ENCODE measurements around the gene SLC24A4. TPM values are rescaled to one million over a fixed set of nuclear protein-coding genes. Genes with fewer than 3 reads are reported as not detected.

The SLC24A4 gene
- total and polyA plus RNA-seq, 2 of the 4 experiments (the other 2 are of a cell fraction): not detected

DNA sequence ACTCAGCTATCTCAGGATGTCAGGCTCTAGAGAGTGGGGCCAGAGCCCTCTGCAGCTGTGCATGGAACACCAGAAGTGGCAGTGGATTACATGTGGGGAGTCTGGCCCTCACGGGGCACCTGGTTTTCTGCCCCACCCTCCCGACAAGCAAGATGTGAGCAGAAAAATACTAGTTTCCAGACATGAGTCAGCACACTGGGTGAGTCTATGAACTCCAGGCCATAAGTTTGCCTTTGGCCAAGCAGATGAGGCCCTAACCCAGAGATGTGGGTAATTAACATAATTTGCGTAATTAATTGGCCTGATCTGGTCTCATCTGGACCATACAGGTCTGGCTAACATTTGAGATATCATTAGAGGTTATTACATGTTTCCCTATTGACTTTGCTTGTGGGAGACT lies 37.7 kb upstream of the SLC24A4 start:
- H3K9ac ChIP-seq (ENCODE audit: low read depth, low read length): no peak overlapping the region
- H3K27ac ChIP-seq (ENCODE audit: insufficient read depth, low read length): no peak overlapping the region
- in situ Hi-C loops (cut with MboI; ENCODE audit: low sequenced_read_pairs): no loop called here
- no peak overlapping the region for H2AK5ac ChIP-seq (ENCODE audit: low read depth, low read length)
- H2BK15ac ChIP-seq (ENCODE audit: low read depth, low read length): no peak overlapping the region
- H3K4ac ChIP-seq (ENCODE audit: low read depth, low read length): no peak overlapping the region
- no peaks in the 10 kb centered on the region for H3K9me1 ChIP-seq (ENCODE audit: insufficient read depth, low read length)
- intact Hi-C loops (cut with micrococcal nuclease): no loop called here
- no peaks in the 10 kb centered on the region for H3K79me1 ChIP-seq (ENCODE audit: low read depth in 1 of 2, low read length in 2 of 2)
- no peak overlapping the region for H4K8ac ChIP-seq (ENCODE audit: low read depth in 2 of 2, low read length in 2 of 2)
- no peak for TF ChIP-seq MAFK (IDR thresholded peaks at IDR 0.05; ENCODE audit: low read depth, low read length)
- no peak for TF ChIP-seq MAZ (IDR thresholded peaks at IDR 0.05; ENCODE audit: borderline replicate concordance, low read depth, low read length)
- TF ChIP-seq, protein P1, sequence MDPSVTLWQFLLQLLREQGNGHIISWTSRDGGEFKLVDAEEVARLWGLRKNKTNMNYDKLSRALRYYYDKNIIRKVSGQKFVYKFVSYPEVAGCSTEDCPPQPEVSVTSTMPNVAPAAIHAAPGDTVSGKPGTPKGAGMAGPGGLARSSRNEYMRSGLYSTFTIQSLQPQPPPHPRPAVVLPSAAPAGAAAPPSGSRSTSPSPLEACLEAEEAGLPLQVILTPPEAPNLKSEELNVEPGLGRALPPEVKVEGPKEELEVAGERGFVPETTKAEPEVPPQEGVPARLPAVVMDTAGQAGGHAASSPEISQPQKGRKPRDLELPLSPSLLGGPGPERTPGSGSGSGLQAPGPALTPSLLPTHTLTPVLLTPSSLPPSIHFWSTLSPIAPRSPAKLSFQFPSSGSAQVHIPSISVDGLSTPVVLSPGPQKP (IDR thresholded peaks at IDR 0.05; ENCODE audit: borderline replicate concordance, low read depth, low read length): no peak
- no peak for TF ChIP-seq FOS (IDR thresholded peaks at IDR 0.05; ENCODE audit: low read depth, low read length)
- TF ChIP-seq, protein P2, sequence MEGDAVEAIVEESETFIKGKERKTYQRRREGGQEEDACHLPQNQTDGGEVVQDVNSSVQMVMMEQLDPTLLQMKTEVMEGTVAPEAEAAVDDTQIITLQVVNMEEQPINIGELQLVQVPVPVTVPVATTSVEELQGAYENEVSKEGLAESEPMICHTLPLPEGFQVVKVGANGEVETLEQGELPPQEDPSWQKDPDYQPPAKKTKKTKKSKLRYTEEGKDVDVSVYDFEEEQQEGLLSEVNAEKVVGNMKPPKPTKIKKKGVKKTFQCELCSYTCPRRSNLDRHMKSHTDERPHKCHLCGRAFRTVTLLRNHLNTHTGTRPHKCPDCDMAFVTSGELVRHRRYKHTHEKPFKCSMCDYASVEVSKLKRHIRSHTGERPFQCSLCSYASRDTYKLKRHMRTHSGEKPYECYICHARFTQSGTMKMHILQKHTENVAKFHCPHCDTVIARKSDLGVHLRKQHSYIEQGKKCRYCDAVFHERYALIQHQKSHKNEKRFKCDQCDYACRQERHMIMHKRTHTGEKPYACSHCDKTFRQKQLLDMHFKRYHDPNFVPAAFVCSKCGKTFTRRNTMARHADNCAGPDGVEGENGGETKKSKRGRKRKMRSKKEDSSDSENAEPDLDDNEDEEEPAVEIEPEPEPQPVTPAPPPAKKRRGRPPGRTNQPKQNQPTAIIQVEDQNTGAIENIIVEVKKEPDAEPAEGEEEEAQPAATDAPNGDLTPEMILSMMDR (conservative IDR thresholded peaks at IDR 0.05; ENCODE audit: low read depth, low read length): no peak
- TF ChIP-seq CEBPB (IDR thresholded peaks at IDR 0.05; ENCODE audit: low read depth, low read length): no peak
- TF ChIP-seq CHD1 (IDR thresholded peaks at IDR 0.05; ENCODE audit: low read depth, low read length): no peak
- no peak for TF ChIP-seq POLR2A (IDR thresholded peaks at IDR 0.05; ENCODE audit: low read depth, low read length)
- TF ChIP-seq, protein P3, sequence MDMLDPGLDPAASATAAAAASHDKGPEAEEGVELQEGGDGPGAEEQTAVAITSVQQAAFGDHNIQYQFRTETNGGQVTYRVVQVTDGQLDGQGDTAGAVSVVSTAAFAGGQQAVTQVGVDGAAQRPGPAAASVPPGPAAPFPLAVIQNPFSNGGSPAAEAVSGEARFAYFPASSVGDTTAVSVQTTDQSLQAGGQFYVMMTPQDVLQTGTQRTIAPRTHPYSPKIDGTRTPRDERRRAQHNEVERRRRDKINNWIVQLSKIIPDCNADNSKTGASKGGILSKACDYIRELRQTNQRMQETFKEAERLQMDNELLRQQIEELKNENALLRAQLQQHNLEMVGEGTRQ (IDR thresholded peaks at IDR 0.05; ENCODE audit: low read depth, low read length): no peak
- no peak for TF ChIP-seq BHLHE40 (IDR thresholded peaks at IDR 0.05; ENCODE audit: low read depth, low read length)
- no peak for TF ChIP-seq RCOR1 (IDR thresholded peaks at IDR 0.05; ENCODE audit: insufficient replicate concordance, low read length)
- no peak for TF ChIP-seq RAD21 (IDR thresholded peaks at IDR 0.05; ENCODE audit: low read length)
- no peak for TF ChIP-seq RFX5 (IDR thresholded peaks at IDR 0.05; ENCODE audit: low read depth, low read length)
- TF ChIP-seq NFE2L2 (IDR thresholded peaks at IDR 0.05; ENCODE audit: low read depth, low read length): no peak
- TF ChIP-seq MXI1 (IDR thresholded peaks at IDR 0.05; ENCODE audit: borderline replicate concordance, low read depth, low read length): no peak
- no peak for TF ChIP-seq SMC3 (IDR thresholded peaks at IDR 0.05; ENCODE audit: low read depth, low read length)
- no peak overlapping the region for H3K4me3 ChIP-seq (ENCODE audit: insufficient read depth, low read depth, low read length)
- no peak for ATAC-seq (ENCODE audit: low read depth)
- ChIA-PET CTCF (no interaction called here), POLR2A (ENCODE audit: unreplicated experiment) (no interaction called here)
- no TSS peak for BruUV-seq (replicated peaks)
- H3K4me2 ChIP-seq (ENCODE audit: low read depth, low read length): no peak overlapping the region
- H3K14ac ChIP-seq (replicated peaks; ENCODE audit: low read depth, low read length): no peak overlapping the region
- peaks cover 4% of the 10 kb centered on the region for H3K27me3 ChIP-seq (ENCODE audit: control insufficient read depth, insufficient read depth, low read length)
- H3K18ac ChIP-seq (ENCODE audit: low read depth, low read length): no peak overlapping the region
- H2AFZ ChIP-seq (replicated peaks; ENCODE audit: low read length, poor library complexity): no peak overlapping the region
- H3K4me1 ChIP-seq (ENCODE audit: control insufficient read depth, insufficient read depth, low read length): no peaks in the 10 kb centered on the region
- H3K9me3 ChIP-seq (ENCODE audit: control insufficient read depth, insufficient read depth, low read length): no peaks in the 10 kb centered on the region
- no peak for DNase-seq
- no peak overlapping the region for H3K23ac ChIP-seq (ENCODE audit: low read depth, low read length)
- H2AK9ac ChIP-seq (replicated peaks; ENCODE audit: low read depth, low read length, poor library complexity): no peak overlapping the region
- no peaks in the 10 kb centered on the region for H3K36me3 ChIP-seq (ENCODE audit: control insufficient read depth, insufficient read depth, low read length)
- dilution Hi-C loops (cut with HindIII; ENCODE audit: low sequenced_read_pairs, unreplicated experiment): no loop called here
- no peak overlapping the region for H2BK120ac ChIP-seq (ENCODE audit: low read depth, low read length)
- no peaks in the 10 kb centered on the region for H4K20me1 ChIP-seq (ENCODE audit: insufficient read depth, low read length)
- no peak overlapping the region for H2BK20ac ChIP-seq (ENCODE audit: low read depth, low read length)
- no peak overlapping the region for H2BK5ac ChIP-seq (ENCODE audit: low read depth, low read length, poor library complexity, severe bottlenecking)
- H4K5ac ChIP-seq (ENCODE audit: low read depth, low read length): no peak overlapping the region
- WGBS, 2 experiments (ENCODE audit: extremely low coverage in 2 of 2, insufficient read length in 1 of 2): 20% methylated on average over 1 of the region's 3 CpGs; no CpG with 5 or more reads in 1 of the 2 experiments
- no peak overlapping the region for H3K56ac ChIP-seq (ENCODE audit: extremely low read depth, insufficient read depth, low read length)
- no peak overlapping the region for H4K91ac ChIP-seq (ENCODE audit: insufficient read depth, low read depth, low read length)

Measured in IMR-90 (cell line).